RCC 7860 (cell line): ENCODE results near the gene STX10.
A peak's percentile ranks its signal among the peaks of the same experiment; 100 is the strongest.

Experiments used
- DNase-seq: peaks from one replicate; pipeline ENCODE4 v3.0.0-alpha.2; 2015; ENCODE audit warnings: low spot score
- FAIRE-seq: peaks from 2 replicates; lab custom pipeline; 2012; peaks lifted over from hg19 to GRCh38; lab: Jason Lieb, UNC

STX10 gene

GRCh38 chr19:13121551-13122274 lies 28.5 kb downstream of the STX10 start:
- DNase-seq (peak; percentile 78), FAIRE-seq (peak; percentile 69)

GRCh38 chr19:13120817-13121216 lies 29.4 kb downstream of the STX10 start:
- no peak for FAIRE-seq
- no peak for DNase-seq

- FAIRE-seq (no peak), DNase-seq (no peak)
Observed at GRCh38 chr19:13120031-13120430, 30.1 kb downstream of the STX10 start.

- DNase-seq = no peak
- FAIRE-seq = no peak
Observed at GRCh38 chr19:13119627-13120026, 30.5 kb downstream of the STX10 start.

GRCh38 chr19:13118424-13119193 lies 31.6 kb downstream of the STX10 start:
- FAIRE-seq = no peak
- DNase-seq = peak; percentile 34

- FAIRE-seq = no peak
- peak; percentile 83 for DNase-seq
Observed at GRCh38 chr19:13117772-13118423, 32.3 kb downstream of the STX10 start, which contains the start of gene NACC1. Gene NACC1 (plus strand): TSS chr19:13118264. CDS start chr19:13135208, 16,944 bp downstream.

GRCh38 chr19:13117176-13117771 lies 32.9 kb downstream of the STX10 start:
- FAIRE-seq = no peak

GRCh38 chr19:13116282-13117175 lies 33.6 kb downstream of the STX10 start, which contains the start of gene TRMT1:
Gene TRMT1 (minus strand): TSS chr19:13116740. CDS start chr19:13116399, 341 bp downstream.
- FAIRE-seq (peak; percentile 56), DNase-seq (peak; percentile 91)

More at GRCh38 chr19:13117176-13117771, 32.9 kb downstream of the STX10 start:
- DNase-seq = no peak

- no peak for FAIRE-seq
- no peak for DNase-seq
Observed at GRCh38 chr19:13115936-13116281, 34.3 kb downstream of the STX10 start.

- no peak for DNase-seq
- no peak for FAIRE-seq
Observed at GRCh38 chr19:13112555-13112954, 37.6 kb downstream of the STX10 start.

GRCh38 chr19:13110099-13110610 lies 40.0 kb downstream of the STX10 start:
- DNase-seq (no peak), FAIRE-seq (no peak)

- FAIRE-seq = no peak
- DNase-seq = no peak
Observed at GRCh38 chr19:13109361-13110098, 40.6 kb downstream of the STX10 start.

GRCh38 chr19:13104848-13105711 lies 45.1 kb downstream of the STX10 start:
- FAIRE-seq = no peak
- DNase-seq = no peak

- FAIRE-seq = no peak
- no peak for DNase-seq
Observed at GRCh38 chr19:13104360-13104847, 45.8 kb downstream of the STX10 start.

GRCh38 chr19:13103581-13104359 lies 46.4 kb downstream of the STX10 start:
- no peak for FAIRE-seq
- no peak for DNase-seq

GRCh38 chr19:13102666-13103580 lies 47.3 kb downstream of the STX10 start, which contains the start of gene LYL1:
Gene LYL1 (minus strand): TSS chr19:13102858. CDS start chr19:13101171, 1,687 bp downstream.
- FAIRE-seq (no peak), DNase-seq (no peak)
